Measurements from ENCODE around the gene MS4A18. TPM values are rescaled to one million over a fixed set of nuclear protein-coding genes. Genes with fewer than 3 reads are reported as not detected.

MS4A18 gene
- total RNA-seq, 1 experiment from 2014 or later, result not detected

DNA sequence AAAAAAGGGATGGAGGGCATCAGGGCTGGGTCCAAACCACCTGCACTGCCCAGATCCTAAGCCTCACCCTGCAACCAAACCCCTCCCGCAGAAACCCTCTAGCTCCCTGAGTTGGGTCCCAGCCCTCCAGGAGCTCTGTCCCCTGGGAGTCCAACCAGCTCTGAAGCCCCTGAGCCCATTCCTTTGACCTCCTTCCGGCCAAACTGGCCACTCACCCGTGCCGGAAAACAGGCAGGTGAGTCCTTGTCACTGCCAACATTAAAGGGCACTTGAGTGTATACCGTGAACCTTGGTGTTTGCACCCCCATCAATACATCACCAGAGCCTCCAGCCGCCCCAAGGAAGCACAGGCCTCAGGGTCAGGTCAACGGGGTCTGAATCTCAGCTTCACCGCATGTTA lies 43.7 kb downstream of the MS4A18 start:
- no TSS peak for BruUV-seq (replicated peaks)
- Mint-ChIP-seq H3K36me3 (ENCODE audit: insufficient read depth, unreplicated experiment) (no peaks in the 10 kb centered on the region), H3K4me3 (ENCODE audit: unreplicated experiment) (no peak overlapping the region), H3K4me1 (ENCODE audit: insufficient read depth, unreplicated experiment) (no peaks in the 10 kb centered on the region), H3K27ac (ENCODE audit: low read depth, unreplicated experiment) (no peak overlapping the region), H3K9me3 (ENCODE audit: unreplicated experiment) (no peaks in the 10 kb centered on the region), H3K27me3 (ENCODE audit: insufficient read depth, unreplicated experiment) (no peaks in the 10 kb centered on the region)
- DNase-seq (ENCODE audit: unreplicated experiment), result no peak
- TF ChIP-seq, protein P1, sequence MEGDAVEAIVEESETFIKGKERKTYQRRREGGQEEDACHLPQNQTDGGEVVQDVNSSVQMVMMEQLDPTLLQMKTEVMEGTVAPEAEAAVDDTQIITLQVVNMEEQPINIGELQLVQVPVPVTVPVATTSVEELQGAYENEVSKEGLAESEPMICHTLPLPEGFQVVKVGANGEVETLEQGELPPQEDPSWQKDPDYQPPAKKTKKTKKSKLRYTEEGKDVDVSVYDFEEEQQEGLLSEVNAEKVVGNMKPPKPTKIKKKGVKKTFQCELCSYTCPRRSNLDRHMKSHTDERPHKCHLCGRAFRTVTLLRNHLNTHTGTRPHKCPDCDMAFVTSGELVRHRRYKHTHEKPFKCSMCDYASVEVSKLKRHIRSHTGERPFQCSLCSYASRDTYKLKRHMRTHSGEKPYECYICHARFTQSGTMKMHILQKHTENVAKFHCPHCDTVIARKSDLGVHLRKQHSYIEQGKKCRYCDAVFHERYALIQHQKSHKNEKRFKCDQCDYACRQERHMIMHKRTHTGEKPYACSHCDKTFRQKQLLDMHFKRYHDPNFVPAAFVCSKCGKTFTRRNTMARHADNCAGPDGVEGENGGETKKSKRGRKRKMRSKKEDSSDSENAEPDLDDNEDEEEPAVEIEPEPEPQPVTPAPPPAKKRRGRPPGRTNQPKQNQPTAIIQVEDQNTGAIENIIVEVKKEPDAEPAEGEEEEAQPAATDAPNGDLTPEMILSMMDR (IDR thresholded peaks at IDR 0.05; ENCODE audit: unreplicated experiment), result no peak
- POLR2A ChIA-PET, result interaction anchor here (0.7 kb wide), 1 partner anchor 9 kb away, joined by 3 read pairs; no protein-coding TSS in a partner anchor
- CTCF ChIA-PET, result interaction anchor here (0.7 to 7.0 kb wide), 6 partner anchors 8 to 405 kb away, joined by 3 to 72 read pairs (median 3); partner anchors contain the start of gene MS4A15
- intact Hi-C loops (cut with micrococcal nuclease), result no loop called here

DNA sequence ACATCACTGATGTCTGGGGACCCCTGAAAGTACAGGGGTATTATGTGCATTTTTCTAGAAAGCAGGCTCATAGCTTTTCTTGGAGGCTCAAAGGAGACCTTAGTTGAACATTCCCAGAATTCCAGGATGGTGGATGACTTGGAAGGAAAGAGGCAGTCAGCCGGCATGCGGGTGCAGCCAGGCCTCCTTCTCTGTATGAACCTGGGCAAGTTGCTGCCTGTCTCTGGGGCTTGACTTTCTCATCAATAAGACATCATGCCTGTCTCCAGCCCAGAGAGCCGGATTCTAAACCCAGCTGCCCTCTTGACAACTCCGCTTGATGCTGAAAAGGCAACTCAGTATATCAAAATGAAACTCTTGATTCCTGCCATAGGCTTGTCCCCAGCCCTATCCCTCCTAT lies 44.8 kb downstream of the MS4A18 start:
- Mint-ChIP-seq H3K4me3 (ENCODE audit: unreplicated experiment) (no peak overlapping the region), H3K27ac (ENCODE audit: low read depth, unreplicated experiment) (no peak overlapping the region), H3K9me3 (ENCODE audit: unreplicated experiment) (no peaks in the 10 kb centered on the region), H3K27me3 (ENCODE audit: insufficient read depth, unreplicated experiment) (no peaks in the 10 kb centered on the region), H3K36me3 (ENCODE audit: insufficient read depth, unreplicated experiment) (no peaks in the 10 kb centered on the region), H3K4me1 (ENCODE audit: insufficient read depth, unreplicated experiment) (peaks cover 1% of the 10 kb centered on the region)
- CTCF ChIA-PET, result interaction anchor here (0.6 to 1.5 kb wide), 5 partner anchors 10 to 406 kb away, joined by 3 to 6 read pairs (median 4); partner anchors contain the start of gene MS4A15
- DNase-seq (ENCODE audit: unreplicated experiment), result no peak
- POLR2A ChIA-PET, result interaction anchor here (0.7 to 0.9 kb wide), 2 partner anchors 11 to 343 kb away, joined by 3 read pairs; no protein-coding TSS in a partner anchor
- TF ChIP-seq, protein P1 (IDR thresholded peaks at IDR 0.05; ENCODE audit: unreplicated experiment), result no peak
- BruUV-seq (replicated peaks), result no TSS peak
- intact Hi-C loops (cut with micrococcal nuclease), result no loop called here

DNA sequence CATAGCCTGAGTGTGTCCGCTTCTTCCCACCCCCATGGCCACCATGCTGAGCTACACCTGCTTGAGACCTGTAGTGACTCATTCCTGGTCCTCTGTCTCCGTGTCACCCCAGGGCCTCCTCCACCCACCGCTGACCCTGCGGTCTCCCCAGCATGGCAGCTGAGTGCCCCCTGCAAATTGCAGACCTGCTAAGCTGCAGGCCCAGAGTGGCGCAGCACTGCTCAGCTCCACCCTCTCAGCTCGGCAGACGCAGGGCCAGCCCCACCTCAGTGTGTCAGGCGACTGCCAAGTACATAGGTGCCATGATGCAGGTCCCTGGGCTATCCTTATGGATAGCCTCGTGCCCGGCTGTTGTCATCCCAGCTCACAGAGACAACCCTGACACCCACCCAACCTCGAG lies 45.3 kb downstream of the MS4A18 start:
- intact Hi-C loops (cut with micrococcal nuclease), result no loop called here

DNA sequence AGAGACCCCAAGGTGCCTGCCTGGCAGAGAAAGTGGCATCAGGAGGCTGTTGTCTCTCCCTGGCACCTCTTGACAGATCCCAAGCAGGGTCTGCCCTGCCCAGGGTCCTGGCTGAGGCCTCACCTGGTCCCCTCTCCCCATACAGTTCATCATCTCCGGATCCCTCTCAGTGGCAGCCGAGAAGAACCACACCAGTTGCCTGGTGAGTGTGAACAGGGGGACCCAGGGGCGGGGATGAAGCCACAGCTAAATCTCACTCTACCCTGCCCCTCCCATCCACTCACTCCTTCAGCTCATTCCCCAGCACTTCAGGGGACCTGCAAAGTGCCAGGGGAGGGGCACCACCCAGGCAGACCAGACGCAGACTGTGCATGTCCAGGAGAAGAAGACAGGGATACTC lies 46.6 kb downstream of the MS4A18 start:
- intact Hi-C loops (cut with micrococcal nuclease), result no loop called here
- no peaks in the 10 kb centered on the region for H3K9me3 Mint-ChIP-seq (ENCODE audit: unreplicated experiment)
- no peak overlapping the region for H3K27ac Mint-ChIP-seq (ENCODE audit: low read depth, unreplicated experiment)
- H3K4me1 Mint-ChIP-seq (ENCODE audit: insufficient read depth, unreplicated experiment), result peaks cover 7% of the 10 kb centered on the region
- ChIA-PET CTCF (interaction anchor here (0.6 to 1.0 kb wide), 3 partner anchors 70 to 305 kb away, joined by 3 to 5 read pairs (median 4); no protein-coding TSS in a partner anchor), POLR2A (no interaction called here)
- H3K27me3 Mint-ChIP-seq (ENCODE audit: insufficient read depth, unreplicated experiment), result no peaks in the 10 kb centered on the region
- no TSS peak for BruUV-seq (replicated peaks)
- DNase-seq (ENCODE audit: unreplicated experiment), result no peak
- TF ChIP-seq, protein P1 (IDR thresholded peaks at IDR 0.05; ENCODE audit: unreplicated experiment), result no peak
- H3K36me3 Mint-ChIP-seq (ENCODE audit: insufficient read depth, unreplicated experiment), result no peaks in the 10 kb centered on the region
- no peak overlapping the region for H3K4me3 Mint-ChIP-seq (ENCODE audit: unreplicated experiment)

More for the DNA sequence above, 45.3 kb downstream of the MS4A18 start:
- no peak overlapping the region for H3K4me3 Mint-ChIP-seq (ENCODE audit: unreplicated experiment)
- ChIA-PET POLR2A (interaction anchor here (0.7 kb wide), 1 partner anchor 344 kb away, joined by 3 read pairs; no protein-coding TSS in a partner anchor), CTCF (interaction anchor here (0.6 to 1.5 kb wide), 2 partner anchors 9 to 12 kb away, joined by 4 to 6 read pairs; no protein-coding TSS in a partner anchor)
- H3K27ac Mint-ChIP-seq (ENCODE audit: low read depth, unreplicated experiment), result no peak overlapping the region
- DNase-seq (ENCODE audit: unreplicated experiment), result no peak
- H3K36me3 Mint-ChIP-seq (ENCODE audit: insufficient read depth, unreplicated experiment), result no peaks in the 10 kb centered on the region
- peaks cover 6% of the 10 kb centered on the region for H3K4me1 Mint-ChIP-seq (ENCODE audit: insufficient read depth, unreplicated experiment)
- TF ChIP-seq, protein P1 (IDR thresholded peaks at IDR 0.05; ENCODE audit: unreplicated experiment), result no peak
- BruUV-seq (replicated peaks), result no TSS peak
- H3K27me3 Mint-ChIP-seq (ENCODE audit: insufficient read depth, unreplicated experiment), result no peaks in the 10 kb centered on the region
- H3K9me3 Mint-ChIP-seq (ENCODE audit: unreplicated experiment), result no peaks in the 10 kb centered on the region

All from MCF 10A (cell line).